Fibroblast of mammary gland (primary cell): ENCODE results near the gene NPC1L1.
A peak's percentile ranks its signal among the peaks of the same experiment; 100 is the strongest.

Source experiments
- DNase-seq: peaks from one replicate; pipeline ENCODE4 v3.0.0-alpha.2; 2010; ENCODE audit warnings: low read depth
- H3K4me3 ChIP-seq: 2 replicates; pipeline ENCODE4 v1.5.1; 2011; ENCODE audit warnings: low read depth, mild to moderate bottlenecking, low read length, moderate library complexity; ENCODE audit not compliant: control insufficient read depth
- CTCF ChIP-seq: conservative IDR thresholded peaks from 2 replicates; pipeline ENCODE4 v1.5.1; 2011; ENCODE audit warnings: low read depth, low read length, inconsistent platforms; ENCODE audit not compliant: control insufficient read depth, insufficient read depth

NPC1L1 gene

DNA sequence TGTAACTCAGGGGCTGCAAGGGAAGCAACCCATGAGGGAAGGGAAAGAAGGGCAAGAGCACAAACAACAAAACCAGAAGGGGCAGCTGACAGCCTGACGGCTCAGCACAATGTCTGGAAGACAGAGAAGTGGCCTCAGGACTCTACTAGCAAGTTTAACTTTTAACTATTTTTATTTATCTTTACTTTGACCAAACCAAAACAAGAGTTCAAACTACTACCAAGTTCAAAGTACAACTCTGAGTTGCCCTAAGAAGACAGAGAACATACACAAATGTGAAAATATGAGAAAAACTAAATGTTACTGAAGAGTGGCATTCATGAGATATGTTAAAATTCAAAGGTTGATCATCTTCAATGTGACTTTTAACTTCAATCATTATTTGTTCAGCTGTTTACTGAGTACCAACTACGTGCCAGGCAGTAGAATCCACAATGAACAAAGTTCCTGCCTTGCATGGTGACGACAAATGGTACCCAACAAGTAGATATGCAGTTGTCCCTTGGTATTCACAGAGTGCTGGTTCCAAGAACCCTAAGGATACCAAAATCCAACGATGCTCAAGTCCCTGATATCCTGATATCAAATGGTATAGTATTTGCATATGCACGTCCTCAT is 70.4 kb downstream of the NPC1L1 start:
- TF ChIP-seq CTCF: no peak
- no peak for DNase-seq
- H3K4me3 ChIP-seq: no peak overlapping the region

GRCh38 chr7:44470135-44470479 is 71.0 kb downstream of the NPC1L1 start:
- TF ChIP-seq CTCF: no peak
- H3K4me3 ChIP-seq: no peak overlapping the region
- DNase-seq: no peak

DNA sequence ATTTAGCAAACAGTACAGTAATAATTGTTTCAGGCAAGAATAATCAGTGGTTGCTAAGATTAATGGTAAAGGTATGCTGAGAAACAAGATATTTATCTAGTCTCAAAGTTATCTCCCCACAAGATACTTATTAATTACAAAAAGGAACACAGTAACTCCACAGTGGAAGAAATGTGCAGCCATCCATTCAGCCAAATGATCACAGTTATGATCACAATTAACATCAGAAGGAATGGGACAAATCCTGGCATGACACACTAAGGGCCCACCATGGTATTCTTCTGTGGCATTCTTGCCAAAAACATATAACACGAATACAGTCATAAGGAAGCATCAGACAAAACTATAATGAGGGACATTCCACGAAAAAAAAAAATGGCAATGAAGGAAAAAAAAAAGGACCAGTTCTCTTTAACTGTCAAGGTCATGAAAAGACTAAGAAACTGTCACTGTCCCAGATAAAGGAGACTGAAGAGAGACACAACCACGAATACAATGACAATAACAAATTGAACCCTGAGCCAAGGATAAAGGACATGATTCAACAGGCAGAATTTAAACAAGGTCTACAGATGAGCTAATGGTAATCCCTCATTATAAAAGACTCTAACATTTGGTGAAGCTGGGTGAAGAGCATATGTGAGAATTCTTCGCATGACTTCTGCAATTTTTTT is 71.5 kb downstream of the NPC1L1 start:
- no peak overlapping the region for H3K4me3 ChIP-seq
- no peak for TF ChIP-seq CTCF
- no peak for DNase-seq

- TF ChIP-seq CTCF: no peak
- DNase-seq: no peak
- H3K4me3 ChIP-seq: no peak overlapping the region
These were observed 73.9 kb downstream of the NPC1L1 start for GRCh38 chr7:44467217-44467548.

DNA sequence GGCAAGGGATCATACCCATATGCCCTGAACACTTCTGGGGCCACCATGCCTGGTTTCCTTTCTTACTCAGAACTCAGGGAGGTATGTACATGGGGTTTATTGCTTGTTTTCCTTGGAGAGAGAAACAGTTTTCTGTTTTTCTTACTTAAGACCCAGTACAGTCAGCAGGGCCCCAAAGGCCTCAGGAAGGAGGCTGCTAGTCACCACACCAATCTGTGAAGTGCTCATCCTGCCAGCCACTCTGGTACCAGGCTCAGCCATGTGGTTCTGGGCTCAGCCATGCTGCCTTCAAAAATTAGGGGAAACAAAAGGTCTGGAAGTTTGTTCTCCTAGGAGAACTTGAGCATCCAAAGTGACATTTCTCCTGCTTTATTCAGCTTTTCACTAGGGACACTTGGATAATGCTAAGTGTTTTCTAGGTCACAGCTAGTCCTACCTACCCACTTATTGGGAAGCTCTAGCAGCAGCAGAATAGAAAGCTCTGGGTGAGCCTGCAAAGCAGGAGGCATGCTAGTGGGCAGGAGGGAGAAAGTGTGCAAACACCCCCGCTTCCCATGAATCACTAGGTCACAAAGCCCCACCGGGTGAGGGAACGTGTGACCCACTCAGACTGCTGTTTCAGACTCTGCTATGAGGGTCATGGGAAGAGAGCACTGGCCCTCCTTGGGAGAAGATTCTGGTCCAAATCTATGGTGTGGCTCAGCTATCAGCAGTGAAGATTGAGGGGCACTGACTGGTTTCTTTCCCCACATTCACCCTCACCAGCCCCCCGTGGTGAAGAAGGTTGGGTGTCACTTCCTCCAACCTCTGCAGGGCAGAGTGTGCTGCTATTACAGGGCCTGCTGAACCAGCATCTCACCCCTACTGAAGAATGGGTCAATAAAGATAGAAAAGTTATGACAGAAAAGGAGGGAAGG is 74.6 kb downstream of the NPC1L1 start:
- H3K4me3 ChIP-seq: no peak overlapping the region
- TF ChIP-seq CTCF: no peak

GRCh38 chr7:44465490-44465889 is 75.6 kb downstream of the NPC1L1 start:
- no peak for TF ChIP-seq CTCF
- DNase-seq: no peak
- H3K4me3 ChIP-seq: no peak overlapping the region

More for the DNA sequence above, 74.6 kb downstream of the NPC1L1 start:
- peak; percentile 82 for DNase-seq
